Adrenal gland (tissue), 12 donors: ENCODE measurements around the gene C6orf163. TPM values are rescaled to one million over a fixed set of nuclear protein-coding genes. Genes with fewer than 3 reads are reported as not detected.
A peak's percentile ranks its signal among the peaks of the same experiment; 100 is the strongest.

Source experiments
- DNase-seq, 7 donors: peaks; one replicate each; pipeline ENCODE4 v3.0.0-alpha.2; 2019 to 2020
- H3K27ac ChIP-seq, 5 donors: fragments of 200-600 bp; sonication (generic) in 4 of 5; 1 replicate in 3 of 5; 2 replicates in 2 of 5; pipeline versions ENCODE4 v1.5.1 to v1.8.0; 2016 to 2020; ENCODE audit warnings: mild to moderate bottlenecking in 1 of 5
- H3K27me3 ChIP-seq: fragments of 200-600 bp; 2 replicates; pipeline ENCODE4 v1.8.0; 2021
- H3K36me3 ChIP-seq, 2 donors: fragments of 200-600 bp; replicated peaks in 1 of 2; 1 replicate in 1 of 2; 2 replicates in 1 of 2; pipeline versions ENCODE4 v1.5.1 to v1.8.0; 2018 to 2022
- H3K4me1 ChIP-seq, 2 donors: fragments of 200-600 bp; replicated peaks in 1 of 2; 1 replicate in 1 of 2; 2 replicates in 1 of 2; pipeline versions ENCODE4 v1.5.1 to v1.8.0; 2018 to 2021
- H3K4me3 ChIP-seq, 4 donors: fragments of 200-600 bp; sonication (generic) in 3 of 4; one replicate each; pipeline ENCODE4 v1.5.1; 2016 to 2018
- H3K9me3 ChIP-seq, 3 donors: fragments of 200-600 bp; sonication (generic) in 1 of 3; replicated peaks in 1 of 3; 1 replicate in 2 of 3; 2 replicates in 1 of 3; pipeline versions ENCODE4 v1.5.1 to v1.8.0; 2016 to 2021
- POLR2A ChIP-seq, 2 donors: fragments of 450-650 bp; IDR thresholded peaks; one replicate each; pipeline ENCODE4 v1.6.1; 2017; ENCODE audit warnings: antibody characterized with exemption in 2 of 2, mild to moderate bottlenecking in 2 of 2, moderate library complexity in 1 of 2
- WGBS, 4 donors: extraction: QIAGEN DNeasy Blood & Tissue Kit in 2 of 4; methylation state at CpG; one replicate each; pipeline versions ENCODE4 v1.1.5 to v1.1.7; 2013 to 2017; 5-methylcytosine and 5-hydroxymethylcytosine counted together
- intact Hi-C, 2 donors: fragments of 100-400 bp; cut with DNase I; formaldehyde crosslinking; loops; one replicate each; pipeline versions ENCODE4 v1.14.1 to v1.15.0; 2022 to 2023
- polyA plus RNA-seq, 3 donors: library from polyadenylated mRNA; stranded (reverse); fragments of 200-250 nt in 2 of 3; fragments of 350-450 nt in 1 of 3; fragmentation: Illumina TruSeq in 1 of 3; extraction: RNeasy Lipid Tissue Mini Kit (QIAGEN cat#74804) in 1 of 3; gene quantifications; one replicate each; pipeline ENCODE4 v1.2.3, GENCODE V29; 2013 to 2014
- total RNA-seq, 9 donors: library from RNA; depleted of rRNA in 4 of 9; stranded (reverse); fragments of >200 nt in 4 of 9; fragments of 120-200 nt in 1 of 9; fragmentation: NEBNext Ultra II Directional in 1 of 9; extraction: Animal tissue kit (Norgen Biotek cat#: 25700) in 1 of 9; gene quantifications; one replicate each; pipeline versions ENCODE4 v1.1.0 to v1.2.4, GENCODE V29; 2013 to 2023
- TF ChIP-seq, protein P1 (sequence below), 6 experiments: fragments of 450-650 bp in 4 of 6; fragments of 200-600 bp in 2 of 6; sonication (generic) in 1 of 6; IDR thresholded peaks; 1 replicate in 5 of 6; 2 replicates in 1 of 6; pipeline versions ENCODE4 v1.5.1 to v1.8.0; 2016 to 2021; ENCODE audit warnings: antibody characterized with exemption in 6 of 6, mild to moderate bottlenecking in 2 of 6, moderate library complexity in 1 of 6
- donor health status: healthy with polysubstance abuse.
- donor health status: Bipolar disorder and iron deficiency.
- donor health status: DM: yes; HTN: yes; CAD: no.
- donor health status: DM: no; HTN: no; CAD: no.
- donor health status: DM: no; HTN: no; CAD: no.
- donor health status: DM: yes; HTN: yes; CAD: no.

The C6orf163 gene
- total and polyA plus RNA-seq, 12 donors = 0.55 to 20.4 (median 2.8) TPM; not detected in 1

GRCh38 chr6:87384449-87384848 lies 39.8 kb downstream of the C6orf163 start:
- intact Hi-C loops = no loop called here
- H3K36me3 ChIP-seq = no peaks in the 10 kb centered on the region
- H3K27ac ChIP-seq = no peak overlapping the region
- DNase-seq = peak in 2 of 7 donors; percentile 16 to 19
- H3K9me3 ChIP-seq = no peaks in the 10 kb centered on the region
- WGBS, 4 donors = 57 to 70% (median 63%) methylated on average over 3 of the region's 3 CpGs
- H3K27me3 ChIP-seq = no peaks in the 10 kb centered on the region
- no peaks in the 10 kb centered on the region for H3K4me1 ChIP-seq
- no peak overlapping the region for H3K4me3 ChIP-seq
- TF ChIP-seq POLR2A (IDR thresholded peaks at IDR 0.05) = no peak
- TF ChIP-seq, protein P1, sequence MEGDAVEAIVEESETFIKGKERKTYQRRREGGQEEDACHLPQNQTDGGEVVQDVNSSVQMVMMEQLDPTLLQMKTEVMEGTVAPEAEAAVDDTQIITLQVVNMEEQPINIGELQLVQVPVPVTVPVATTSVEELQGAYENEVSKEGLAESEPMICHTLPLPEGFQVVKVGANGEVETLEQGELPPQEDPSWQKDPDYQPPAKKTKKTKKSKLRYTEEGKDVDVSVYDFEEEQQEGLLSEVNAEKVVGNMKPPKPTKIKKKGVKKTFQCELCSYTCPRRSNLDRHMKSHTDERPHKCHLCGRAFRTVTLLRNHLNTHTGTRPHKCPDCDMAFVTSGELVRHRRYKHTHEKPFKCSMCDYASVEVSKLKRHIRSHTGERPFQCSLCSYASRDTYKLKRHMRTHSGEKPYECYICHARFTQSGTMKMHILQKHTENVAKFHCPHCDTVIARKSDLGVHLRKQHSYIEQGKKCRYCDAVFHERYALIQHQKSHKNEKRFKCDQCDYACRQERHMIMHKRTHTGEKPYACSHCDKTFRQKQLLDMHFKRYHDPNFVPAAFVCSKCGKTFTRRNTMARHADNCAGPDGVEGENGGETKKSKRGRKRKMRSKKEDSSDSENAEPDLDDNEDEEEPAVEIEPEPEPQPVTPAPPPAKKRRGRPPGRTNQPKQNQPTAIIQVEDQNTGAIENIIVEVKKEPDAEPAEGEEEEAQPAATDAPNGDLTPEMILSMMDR (IDR thresholded peaks at IDR 0.05) = no peak

DNA sequence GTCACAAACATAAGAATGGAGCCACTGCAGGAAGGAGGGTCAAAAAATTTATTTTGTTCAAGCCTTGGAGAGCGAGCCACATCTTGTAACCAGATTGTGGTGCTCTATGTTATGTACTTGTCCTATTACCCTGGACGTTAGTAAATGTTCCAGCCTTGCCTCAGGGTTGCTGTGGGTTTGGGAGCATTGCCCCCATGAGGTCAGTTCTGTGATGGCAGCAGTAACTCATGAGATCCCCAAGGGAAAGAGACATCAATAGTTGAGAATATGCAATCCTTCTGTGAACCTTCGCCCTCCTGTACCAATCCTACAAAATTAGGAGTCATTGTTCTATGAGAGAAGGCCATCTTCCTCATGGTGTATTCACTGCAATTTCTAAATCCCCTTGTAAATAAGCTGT lies 46.7 kb downstream of the C6orf163 start:
- intact Hi-C loops = no loop called here
- no peak for TF ChIP-seq POLR2A (IDR thresholded peaks at IDR 0.05)
- TF ChIP-seq, protein P1 (IDR thresholded peaks at IDR 0.05) = peak in 5 of 6 experiments; percentile 39 to 56 (median 51)
- Histone ChIP-seq H3K27me3 (no peaks in the 10 kb centered on the region), H3K36me3 (no peaks in the 10 kb centered on the region), H3K4me3 (no peak overlapping the region), H3K9me3 (no peaks in the 10 kb centered on the region), H3K4me1 (no peaks in the 10 kb centered on the region), H3K27ac (no peak overlapping the region)
- peak; percentile 30 to 69 (median 41) for DNase-seq
- WGBS, 4 donors = 59 to 78% (median 63%) methylated on average over 2 to 3 of the region's 3 CpGs

DNA sequence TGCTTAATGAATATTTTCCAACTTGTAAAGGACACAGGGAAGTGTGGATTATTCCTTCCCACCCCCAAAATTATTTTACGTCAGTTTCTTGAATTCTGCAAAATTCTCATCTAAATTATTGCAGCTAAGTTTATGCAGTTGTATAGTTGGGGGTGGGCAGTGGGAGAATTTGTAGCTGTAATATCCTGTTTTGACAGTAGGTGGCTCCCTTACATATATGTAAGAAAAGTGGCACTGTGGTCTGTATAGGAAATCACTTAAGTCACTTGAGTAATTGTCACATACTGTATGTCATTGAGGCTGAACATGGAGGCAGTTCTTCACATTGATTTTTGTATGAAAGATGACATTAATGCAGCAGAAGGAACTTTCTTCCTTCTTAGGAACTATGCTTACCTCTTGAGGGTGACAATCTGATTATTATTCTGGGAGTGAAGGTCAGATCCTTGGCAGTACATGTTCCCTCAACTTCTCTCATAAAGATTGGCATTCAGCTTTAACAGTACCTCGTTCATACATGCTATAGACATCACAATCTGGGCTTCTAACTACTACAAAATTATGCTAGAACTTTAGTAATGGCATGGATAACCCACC lies 48.5 kb downstream of the C6orf163 start:
- 0 to 7% (median 5%) methylated on average over 2 of the region's 2 CpGs for WGBS, 4 donors
- intact Hi-C loops = no loop called here
- peak in 6 of 7 donors; percentile 16 to 66 (median 29) for DNase-seq
- no peaks in the 10 kb centered on the region for H3K9me3 ChIP-seq
- no peaks in the 10 kb centered on the region for H3K27me3 ChIP-seq
- H3K4me1 ChIP-seq = no peaks in the 10 kb centered on the region
- H3K36me3 ChIP-seq = no peaks in the 10 kb centered on the region
- H3K4me3 ChIP-seq = no peak overlapping the region
- no peak overlapping the region for H3K27ac ChIP-seq
- TF ChIP-seq POLR2A (IDR thresholded peaks at IDR 0.05) = no peak
- TF ChIP-seq, protein P1 (IDR thresholded peaks at IDR 0.05) = peak; percentile 60 to 85 (median 82)

- no peak overlapping the region for H3K27ac ChIP-seq
- intact Hi-C loops = no loop called here
- no peaks in the 10 kb centered on the region for H3K36me3 ChIP-seq
- no peaks in the 10 kb centered on the region for H3K27me3 ChIP-seq
- TF ChIP-seq, protein P1 (IDR thresholded peaks at IDR 0.05) = no peak
- no peak for TF ChIP-seq POLR2A (IDR thresholded peaks at IDR 0.05)
- H3K9me3 ChIP-seq = no peaks in the 10 kb centered on the region
- no peak for DNase-seq
- WGBS, 4 donors = 82 to 93% (median 87%) methylated on average over 2 of the region's 2 CpGs
- H3K4me3 ChIP-seq = no peak overlapping the region
- H3K4me1 ChIP-seq = no peaks in the 10 kb centered on the region
Measured at GRCh38 chr6:87395431-87395830, 50.8 kb downstream of the C6orf163 start.
